GM13977 (cell line): ENCODE data around the gene AUTS2.

Experiments used
- DNase-seq: peaks from one replicate; pipeline ENCODE4 v3.0.0; 2012; ENCODE audit warnings: low spot score
- CTCF ChIP-seq: IDR thresholded peaks from 2 replicates; pipeline ENCODE4 v1.5.1; 2012; ENCODE audit warnings: mild to moderate bottlenecking, control low read depth; ENCODE audit not compliant: insufficient read depth; ENCODE audit errors: extremely low read depth, missing control alignments
- in situ Hi-C: fragments of 300-500 bp; cut with MboI; formaldehyde crosslinking; loops from one replicate; pipeline ENCODE4 v1.12.0; 2022; ENCODE audit warnings: low sequenced_read_pairs, low pct_unique_long_range_greater_than_20kb, mixed read lengths, inconsistent platforms; ENCODE audit not compliant: unreplicated experiment

AUTS2 gene

GRCh38 chr7:69599286-69599954 is 1.1 kb downstream of the AUTS2 start:
- no peak for TF ChIP-seq CTCF
- DNase-seq, result peak; percentile 52
- in situ Hi-C loops, result no loop called here

- DNase-seq, result peak; percentile 38
- in situ Hi-C loops, result no loop called here
- no peak for TF ChIP-seq CTCF
Observed at GRCh38 chr7:69599955-69600709, 1.9 kb downstream of the AUTS2 start.

- no peak for TF ChIP-seq CTCF
- in situ Hi-C loops, result no loop called here
- DNase-seq, result no peak
Observed at GRCh38 chr7:69600710-69601519, 2.6 kb downstream of the AUTS2 start.

- TF ChIP-seq CTCF, result no peak
- in situ Hi-C loops, result no loop called here
Observed at GRCh38 chr7:69602522-69602921, 4.2 kb downstream of the AUTS2 start.

GRCh38 chr7:69603351-69603750 is 5.1 kb downstream of the AUTS2 start:
- in situ Hi-C loops, result no loop called here
- DNase-seq, result peak; percentile 40
- no peak for TF ChIP-seq CTCF

More at GRCh38 chr7:69602522-69602921, 4.2 kb downstream of the AUTS2 start:
- DNase-seq, result no peak

GRCh38 chr7:69603937-69604494 is 5.7 kb downstream of the AUTS2 start:
- DNase-seq, result peak; percentile 58
- no peak for TF ChIP-seq CTCF
- in situ Hi-C loops, result no loop called here
